Heart left ventricle (tissue), 16 donors: ENCODE measurements around the gene AAMDC. TPM values are rescaled to one million over a fixed set of nuclear protein-coding genes. Genes with fewer than 3 reads are reported as not detected.
"Not testable (repeated sequence)": the region's sequence is repeated elsewhere in the genome, so short reads cannot be mapped to it uniquely, and the experiment has no call there.

ENCODE experiments used
- ATAC-seq, 4 donors: fragments of 200-7000 bp; cut with Tn5 transposase; one replicate each; pipeline ENCODE4 v1.9.1; 2020 to 2022; ENCODE audit warnings: moderate library complexity in 4 of 4, mild to moderate bottlenecking in 3 of 4, moderate number of reproducible peaks in 1 of 4
- DNase-seq, 5 donors: peaks; one replicate each; pipeline ENCODE4 v3.0.0-alpha.2; 2020
- H3K27ac ChIP-seq, 12 donors: fragments of 200-600 bp; sonication (generic) in 4 of 12; one replicate each; pipeline versions ENCODE4 v1.5.0 to v1.8.0; 2016 to 2022; ENCODE audit warnings: mild to moderate bottlenecking in 2 of 12
- H3K27me3 ChIP-seq, 9 donors: fragments of 200-600 bp; sonication (generic) in 2 of 9; one replicate each; pipeline versions ENCODE4 v1.5.1 to v1.8.0; 2016 to 2022; ENCODE audit warnings: mild to moderate bottlenecking in 3 of 9
- H3K36me3 ChIP-seq, 9 donors: fragments of 200-600 bp; sonication (generic) in 2 of 9; one replicate each; pipeline versions ENCODE4 v1.5.0 to v1.8.0; 2018 to 2022; ENCODE audit warnings: mild to moderate bottlenecking in 2 of 9
- H3K4me1 ChIP-seq, 12 donors: fragments of 200-600 bp; sonication (generic) in 4 of 12; one replicate each; pipeline versions ENCODE4 v1.5.0 to v1.8.0; 2016 to 2022; ENCODE audit warnings: mild to moderate bottlenecking in 3 of 12
- H3K4me3 ChIP-seq, 12 donors: fragments of 200-600 bp; sonication (generic) in 4 of 12; one replicate each; pipeline versions ENCODE4 v1.5.0 to v1.8.0; 2017 to 2022; ENCODE audit warnings: mild to moderate bottlenecking in 9 of 12, moderate library complexity in 4 of 12
- H3K9me3 ChIP-seq, 12 donors: fragments of 200-600 bp; sonication (generic) in 4 of 12; one replicate each; pipeline versions ENCODE4 v1.5.0 to v1.8.0; 2016 to 2022; ENCODE audit warnings: mild to moderate bottlenecking in 1 of 12
- CTCF ChIP-seq, 12 donors: fragments of 200-600 bp; sonication (generic) in 4 of 12; IDR thresholded peaks; one replicate each; pipeline versions ENCODE4 v1.5.0 to v1.8.0; 2018 to 2022; ENCODE audit warnings: antibody characterized with exemption in 12 of 12, mild to moderate bottlenecking in 5 of 12
- POLR2A ChIP-seq, 2 donors: fragments of 450-650 bp; IDR thresholded peaks; one replicate each; pipeline ENCODE4 v1.6.1; 2017; ENCODE audit warnings: antibody characterized with exemption in 2 of 2, mild to moderate bottlenecking in 2 of 2, moderate library complexity in 2 of 2
- WGBS, 4 donors: extraction: QIAGEN DNeasy Blood & Tissue Kit in 2 of 4; methylation state at CpG; one replicate each; pipeline versions ENCODE4 v1.1.5 to v1.1.7; 2013 to 2018; 5-methylcytosine and 5-hydroxymethylcytosine counted together
- intact Hi-C, 10 donors: fragments of 100-400 bp; cut with DNase I; formaldehyde crosslinking; loops; one replicate each; pipeline versions ENCODE4 v1.11.1 to v1.14.2; 2022
- polyA plus RNA-seq, 2 donors: library from polyadenylated mRNA; stranded (reverse); fragments of 200-250 nt; gene quantifications; one replicate each; pipeline ENCODE4 v1.2.3, GENCODE V29; 2013
- total RNA-seq, 9 donors: library from RNA; depleted of rRNA in 2 of 9; stranded (reverse); fragments of >200 nt in 2 of 9; fragmentation: NEBNext Ultra II Directional in 3 of 9; extraction: Animal tissue kit (Norgen Biotek cat#: 25700) in 3 of 9; gene quantifications; one replicate each; pipeline versions ENCODE4 v1.1.0 to v1.2.4, GENCODE V29; 2016 to 2023
- donor health status: ischemic (EF 13 %, LVEDD 7.1; RV severe dilation, severe dysfunction).
- donor health status: healthy with polysubstance abuse.
- donor health status: DM: no; HTN: yes; CAD: no.
- donor health status: DM: no; HTN: no; CAD: no.
- donor health status: ischemic (EF 25% LVEDD 6.9; RV normal size, moderate dysfunction).
- donor health status: ischemic (EF 25% LVEDD 5.7; RV mildly dilated, moderate dysfunction).
- donor health status: healthy.
- donor health status: DM: yes; HTN: yes; CAD: no.
- donor health status: ischemic (EF 35%, LVEDD 5.7; RV mildly dilated, moderate dysfunction).
- donor health status: nonischemic (EF 11% LVEDD 7.7; RV severe dilation, severe dysfunction).
- donor health status: DM: yes; HTN: yes; CAD: no.
- donor health status: PGD.
- donor health status: ischemic (EF 29% LVEDD 5.4; RV normal size, mild dysfunction).
- donor health status: nonischemic (EF 23%, LVEDD 6.1; RV moderate dilation, normal function).

Gene AAMDC
- total and polyA plus RNA-seq, 11 donors = 56.9 to 337 (median 99.7) TPM

DNA sequence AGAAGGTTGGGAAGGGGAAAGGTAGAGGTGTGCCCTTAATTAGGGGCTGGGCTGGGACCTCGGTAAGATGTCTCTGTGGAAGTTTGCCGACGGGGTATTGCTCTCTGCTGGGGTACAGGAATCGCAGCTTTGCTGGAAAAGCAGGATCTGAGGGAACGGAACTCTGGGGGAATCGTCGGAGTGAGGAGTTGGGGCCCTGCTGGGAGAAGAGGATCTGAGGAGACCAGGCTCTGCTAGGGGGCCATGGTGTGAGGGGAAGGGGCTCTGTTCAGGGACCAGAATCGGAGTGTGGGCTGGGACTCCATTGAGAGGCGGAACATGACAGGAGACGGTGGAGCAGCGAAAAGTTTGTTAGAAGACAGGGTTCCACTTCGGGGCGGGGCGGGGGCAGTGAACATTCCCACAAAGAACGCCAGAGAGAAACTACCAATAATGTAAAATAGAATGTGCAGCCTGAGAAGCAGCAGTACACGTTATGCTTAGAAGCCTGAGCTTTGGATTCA lies 456 bp downstream of the AAMDC start:
- TF ChIP-seq CTCF (IDR thresholded peaks at IDR 0.05) (no peak), POLR2A (IDR thresholded peaks at IDR 0.05) (no peak)
- H3K27ac ChIP-seq = peak overlapping the region; percentile 14 to 98 (median 96)
- DNase-seq = peak in 4 of 5 donors; percentile 16 to 55 (median 28)
- no peaks in the 10 kb centered on the region for H3K36me3 ChIP-seq
- peak overlapping the region; percentile 65 to 100 (median 98) for H3K4me3 ChIP-seq
- intact Hi-C loops = loop anchor here in 9 of 10 donors (1.0 to 10.0 kb wide), 6 partner anchors 127 to 185 kb away; partner anchors contain the start of genes INTS4 (in 6 of the 9) and CLNS1A (in 1 of the 9)
- peak; percentile 0 to 11 (median 0) for ATAC-seq
- no peaks in the 10 kb centered on the region for H3K9me3 ChIP-seq
- no peaks in the 10 kb centered on the region for H3K27me3 ChIP-seq
- WGBS, 4 donors = 0 to 1% (median 1%) methylated on average over 16 of the region's 16 CpGs
- peaks cover 0 to 56% (median 46%) of the 10 kb centered on the region in 12 donors for H3K4me1 ChIP-seq

GRCh38 chr11:77822126-77822525 lies 1.2 kb downstream of the AAMDC start:
- Histone ChIP-seq H3K4me1 (peaks cover 0 to 49% (median 41%) of the 10 kb centered on the region in 12 donors), H3K27ac (peak overlapping the region in 7 of 12 donors; percentile 84 to 98 (median 97)), H3K4me3 (peak overlapping the region; percentile 65 to 100 (median 98))
- intact Hi-C loops = loop anchor here in 8 of 10 donors (5.0 to 10.0 kb wide), 4 partner anchors 127 to 175 kb away; partner anchors contain the start of gene INTS4 (in 6 of the 8)
- WGBS, 4 donors = 69 to 76% (median 74%) methylated on average over 13 of the region's 13 CpGs
- not testable (repeated sequence) for H3K9me3 ChIP-seq, DNase-seq, H3K36me3 ChIP-seq, H3K27me3 ChIP-seq, ATAC-seq

DNA sequence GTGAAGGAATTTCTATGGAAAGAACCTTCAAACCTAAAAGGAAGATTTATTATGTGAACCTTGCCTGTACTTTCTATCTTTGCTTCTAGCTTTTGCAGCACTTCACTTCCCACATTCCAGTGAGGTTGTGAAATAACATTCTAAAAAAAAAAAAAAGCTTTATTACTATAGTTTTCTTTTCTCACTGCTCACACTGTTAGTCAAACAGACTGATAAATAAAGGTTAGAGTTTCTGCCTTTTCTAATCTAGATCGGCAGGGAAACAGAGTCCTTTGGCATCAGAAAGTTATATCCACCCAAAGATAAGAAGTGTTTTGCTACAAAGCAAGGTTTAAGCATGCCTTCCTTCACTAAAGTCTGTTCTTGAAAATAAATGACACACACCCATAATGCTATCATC lies 2.8 kb downstream of the AAMDC start:
- Histone ChIP-seq H3K4me1 (peaks cover 0 to 33% (median 26%) of the 10 kb centered on the region in 12 donors), H3K27me3 (no peaks in the 10 kb centered on the region), H3K36me3 (no peaks in the 10 kb centered on the region), H3K9me3 (no peaks in the 10 kb centered on the region), H3K4me3 (peak overlapping the region in 3 of 12 donors; percentile 2 to 3 (median 2)), H3K27ac (peak overlapping the region in 11 of 12 donors; percentile 22 to 70 (median 53))
- intact Hi-C loops = loop anchor here in 8 of 10 donors (5.0 to 10.0 kb wide), 4 partner anchors 129 to 174 kb away; partner anchors contain the start of gene INTS4 (in 6 of the 8)
- no peak for TF ChIP-seq CTCF (IDR thresholded peaks at IDR 0.05)
- TF ChIP-seq POLR2A (IDR thresholded peaks at IDR 0.05) = no peak
- 17 to 37% (median 22%) methylated on average over 1 of the region's 1 CpG for WGBS, 4 donors
- ATAC-seq (no peak), DNase-seq (no peak)

DNA sequence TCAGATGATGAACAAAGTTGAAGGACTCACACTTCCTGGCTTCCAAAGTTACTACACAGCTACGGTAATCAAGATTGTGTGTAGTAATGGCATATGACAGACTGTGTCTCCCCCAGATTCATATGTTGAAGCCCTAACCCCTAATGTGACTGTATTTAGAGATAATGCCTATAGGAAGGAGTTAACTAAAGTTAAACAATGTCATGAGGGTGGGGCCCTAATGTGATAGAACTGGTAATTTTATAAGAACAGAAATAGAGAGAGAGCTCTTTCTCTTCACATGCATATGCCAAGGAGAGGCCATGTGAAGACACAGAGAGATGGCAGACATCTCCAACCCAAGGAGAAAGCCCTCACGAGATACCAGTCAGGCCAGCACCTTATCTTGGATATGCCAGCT lies 8.0 kb downstream of the AAMDC start:
- peaks cover 0 to 6% (median 0%) of the 10 kb centered on the region in 9 donors for H3K36me3 ChIP-seq
- intact Hi-C loops = loop anchor here in 6 of 10 donors (10.0 kb wide), 2 partner anchors 134 to 166 kb away; partner anchors contain the start of gene INTS4 (in 5 of the 6)
- H3K27me3 ChIP-seq = no peaks in the 10 kb centered on the region
- DNase-seq (no peak), ATAC-seq (no peak)
- H3K9me3 ChIP-seq = no peaks in the 10 kb centered on the region
- no peak overlapping the region for H3K27ac ChIP-seq
- WGBS, 4 donors = 97 to 100% (median 99%) methylated on average over 2 of the region's 2 CpGs
- peaks cover 0 to 7% (median 2%) of the 10 kb centered on the region in 12 donors for H3K4me1 ChIP-seq
- H3K4me3 ChIP-seq = no peak overlapping the region
- no peak for TF ChIP-seq CTCF (IDR thresholded peaks at IDR 0.05)
- TF ChIP-seq POLR2A (IDR thresholded peaks at IDR 0.05) = no peak
